IPS-NIHi7 (cell line): Measurements from ENCODE around the gene FCSK.
"Not testable (repeated sequence)": the region's sequence is repeated elsewhere in the genome, so short reads cannot be mapped to it uniquely, and the experiment has no call there.

Source experiments
- DNase-seq: peaks from one replicate; pipeline ENCODE4 v3.0.0; 2012; ENCODE audit warnings: mixed read lengths; ENCODE audit errors: extremely low spot score

Gene FCSK

DNA sequence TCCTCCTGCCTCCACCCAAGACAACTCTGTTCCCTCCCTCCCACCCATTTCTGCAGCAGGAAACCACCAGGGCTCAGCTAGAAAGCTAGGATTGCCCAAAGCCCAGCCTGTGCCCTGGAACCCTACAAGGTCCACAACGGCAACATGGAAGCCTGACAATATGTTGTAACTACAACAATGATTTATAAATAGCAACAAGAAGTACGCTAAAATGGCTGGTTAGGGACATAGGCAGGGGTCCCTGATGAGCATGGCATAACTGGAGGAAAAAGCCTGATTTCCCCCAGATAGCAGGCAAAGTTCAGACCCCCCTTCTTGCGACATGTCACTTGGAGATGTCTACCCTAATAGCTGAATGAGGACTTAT lies 22.1 kb upstream of the FCSK start:
- DNase-seq = no peak

DNA sequence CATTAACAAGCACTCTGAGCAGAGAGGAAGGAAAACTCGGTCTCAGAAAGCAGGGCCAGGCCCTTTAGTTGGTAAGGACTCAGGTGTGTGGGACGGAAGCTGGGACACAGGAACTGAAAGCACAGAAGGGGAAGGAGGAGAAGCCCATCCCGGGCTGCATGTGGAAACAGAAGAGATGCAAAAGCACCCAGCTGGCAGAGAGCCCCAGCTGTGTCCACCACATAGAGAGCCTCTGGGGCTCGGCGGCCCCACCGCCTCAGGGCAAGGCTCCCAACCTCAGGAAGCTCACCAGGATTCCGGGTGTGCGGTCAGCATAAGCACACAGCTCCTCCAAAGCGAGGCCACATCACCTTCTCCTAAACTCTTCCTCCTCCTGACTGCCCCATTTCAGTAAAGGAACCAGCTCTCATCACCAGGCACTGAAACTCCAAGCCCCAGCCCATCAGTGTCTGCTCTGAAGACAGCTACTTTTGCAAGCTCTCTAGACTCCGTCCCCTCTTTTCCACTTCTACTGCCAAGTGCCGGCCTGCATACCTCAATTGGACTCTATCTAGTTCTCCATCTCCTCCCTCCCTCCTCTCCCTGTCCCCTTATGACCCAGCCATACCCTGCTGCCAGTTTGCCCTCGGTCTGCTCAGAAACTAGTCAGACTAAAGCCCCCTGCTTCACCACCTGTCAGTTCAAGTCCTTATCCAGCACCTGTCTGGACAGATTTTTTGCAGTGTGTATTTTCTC lies 21.5 kb upstream of the FCSK start:
- DNase-seq = no peak

DNA sequence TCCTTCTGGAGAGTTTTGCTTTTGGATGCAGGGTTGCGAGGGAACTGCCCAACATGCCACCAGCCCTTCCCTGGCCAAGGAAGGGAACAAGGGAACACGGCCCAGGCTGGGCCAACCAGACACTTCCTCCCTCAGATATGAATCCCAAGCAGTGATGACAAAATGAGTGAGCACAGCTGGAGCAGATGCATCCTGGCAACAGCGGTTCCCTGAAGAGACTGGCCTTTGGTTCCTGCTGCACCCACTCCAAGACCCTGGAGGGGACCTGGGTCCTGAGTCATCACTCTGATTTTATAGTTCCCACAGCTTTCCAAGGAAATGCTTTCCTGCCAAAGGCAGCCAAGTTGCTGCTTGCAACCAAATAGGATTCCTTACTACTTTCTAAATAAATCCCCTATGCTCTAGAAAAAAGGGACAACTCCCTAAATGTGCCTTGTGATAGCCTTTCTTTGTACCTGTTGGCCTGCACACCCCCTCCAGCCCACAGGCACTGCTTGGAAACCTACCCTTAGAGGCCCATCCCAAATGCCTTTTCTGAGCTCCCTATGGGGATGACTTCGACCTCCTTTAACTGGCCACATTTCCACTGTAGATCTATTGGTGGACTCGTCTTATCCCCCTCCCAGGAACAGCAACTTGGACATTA lies 20.8 kb upstream of the FCSK start:
- no peak for DNase-seq

DNA sequence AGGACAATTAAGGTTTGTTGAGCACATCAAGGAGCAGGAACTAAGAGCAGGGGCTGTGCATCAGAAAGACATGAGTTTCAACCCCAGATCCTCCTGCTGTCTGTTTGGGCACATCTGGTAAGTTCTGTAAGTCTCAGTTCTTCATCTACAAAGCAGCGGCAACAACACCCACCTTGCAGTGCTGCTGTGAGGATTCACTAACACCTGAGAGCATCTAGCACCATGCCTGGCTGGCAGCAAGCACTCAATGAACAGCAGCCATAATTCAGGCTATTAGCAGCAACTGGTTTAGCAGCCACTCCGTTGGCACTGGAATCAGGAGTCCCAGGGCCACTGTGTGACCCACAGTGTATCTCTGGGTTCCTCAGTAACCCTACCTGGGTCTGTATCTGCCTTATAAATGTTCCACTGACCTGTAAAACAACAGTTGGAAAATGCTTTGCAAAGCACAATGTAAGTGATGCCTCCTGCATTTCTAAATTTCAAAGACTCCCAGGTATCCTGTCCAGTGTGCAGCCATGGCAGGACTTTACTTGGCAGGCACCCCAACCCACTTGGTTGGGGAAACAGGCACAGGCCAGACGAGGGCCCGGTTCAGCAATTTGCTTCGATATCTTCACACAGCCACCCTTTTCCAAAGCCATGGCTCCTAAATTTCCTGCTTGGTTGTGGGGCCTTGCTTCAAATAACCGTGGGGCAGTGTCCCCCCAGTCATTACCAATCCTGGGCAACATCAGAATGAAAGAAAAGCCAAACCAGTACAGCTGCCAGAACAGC lies 19.7 kb upstream of the FCSK start:
- DNase-seq = no peak

DNA sequence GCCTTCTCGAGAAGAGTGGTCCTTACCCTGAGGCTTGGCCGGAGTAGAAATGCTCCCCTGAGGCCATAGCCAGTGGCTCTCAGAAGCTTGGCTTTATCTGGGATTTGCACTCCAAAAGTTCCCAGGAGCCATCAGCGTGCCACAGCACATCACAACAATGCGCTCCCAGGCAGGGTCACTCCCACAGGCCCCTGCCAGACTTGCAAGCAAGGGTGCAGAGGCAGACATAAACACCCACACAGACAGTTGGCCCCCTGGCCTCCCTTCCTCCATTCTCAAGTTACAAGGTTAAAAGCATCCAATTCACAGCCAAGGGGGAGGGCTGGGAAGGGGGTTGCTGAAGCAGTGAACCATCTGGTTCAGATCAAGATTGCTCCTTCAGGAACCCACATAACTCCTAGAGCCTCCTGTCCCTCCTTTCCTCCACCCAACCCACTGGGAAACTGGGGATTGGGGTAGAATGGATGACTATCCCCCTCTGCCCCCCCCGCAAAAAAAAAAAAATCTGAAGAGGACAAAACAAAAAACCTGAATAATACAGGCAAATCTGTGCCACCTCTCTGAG lies 17.3 kb upstream of the FCSK start:
- DNase-seq = peak; percentile 74

DNA sequence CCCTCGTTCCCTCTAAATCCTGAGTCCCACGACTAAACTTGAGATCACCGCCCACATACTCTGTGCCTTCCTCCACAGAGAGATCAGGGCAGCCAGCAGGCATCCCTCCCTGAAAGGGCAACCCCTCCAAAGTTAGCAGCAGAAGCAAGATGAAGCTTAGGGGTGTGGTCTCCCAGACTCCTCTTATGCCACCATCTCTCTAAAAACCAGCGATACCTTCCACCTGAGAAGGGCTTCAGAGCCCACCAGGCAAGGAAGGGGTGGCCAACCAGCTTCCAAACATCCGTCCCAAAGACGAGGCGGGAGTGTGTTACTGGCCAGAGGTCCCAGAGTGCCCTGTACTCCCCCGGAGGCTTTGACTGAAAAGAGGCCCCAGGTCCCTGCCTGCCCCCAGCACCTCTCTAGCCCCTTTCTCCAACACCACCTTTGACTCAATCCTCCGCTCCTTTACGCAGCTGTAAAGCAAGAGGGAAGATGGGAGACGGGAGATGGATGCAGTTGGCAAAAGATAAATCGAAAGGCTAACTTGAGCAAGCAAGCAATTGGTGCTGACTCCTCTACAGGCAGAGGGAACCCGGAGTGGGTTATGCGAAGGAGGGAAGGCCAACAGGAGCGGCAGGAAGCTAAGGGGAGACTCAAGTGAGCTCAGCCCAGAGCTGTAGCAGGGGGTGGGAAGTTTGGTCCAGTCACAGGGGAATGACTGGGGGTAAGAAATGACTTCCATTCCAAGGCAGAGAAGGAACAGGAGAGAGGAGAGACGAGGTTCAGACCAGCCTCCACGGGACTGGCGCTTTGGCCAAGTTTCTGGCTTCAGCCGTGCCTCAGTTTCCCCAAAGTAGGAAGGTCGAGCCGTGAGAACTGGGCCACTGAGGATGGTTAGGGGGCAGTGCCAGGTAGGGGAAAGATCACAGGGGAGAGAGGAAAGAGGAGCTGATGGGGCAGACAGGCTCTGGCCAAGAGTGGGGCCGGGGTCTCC lies 16.5 kb upstream of the FCSK start:
- DNase-seq = no peak

DNA sequence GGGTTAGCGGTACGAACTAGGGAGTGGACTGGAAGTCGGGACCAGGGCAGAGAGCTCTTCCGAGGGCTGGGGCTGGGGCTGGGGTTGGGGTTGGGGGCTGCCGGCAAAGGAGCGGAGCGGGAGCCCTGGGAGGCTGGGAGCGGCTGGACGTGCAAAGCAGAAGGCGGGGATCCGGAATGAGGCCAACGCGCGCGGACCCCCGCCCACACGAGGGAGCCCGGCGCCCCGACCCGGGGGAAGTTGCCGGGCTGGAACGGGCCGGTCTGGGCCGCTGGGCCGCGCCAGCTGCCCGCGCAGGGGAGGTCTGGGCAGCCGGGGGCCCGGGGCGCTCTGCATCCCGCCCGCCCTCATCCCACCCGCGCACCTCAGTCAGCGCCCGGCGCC lies 15.8 kb upstream of the FCSK start:
- no peak for DNase-seq

DNA sequence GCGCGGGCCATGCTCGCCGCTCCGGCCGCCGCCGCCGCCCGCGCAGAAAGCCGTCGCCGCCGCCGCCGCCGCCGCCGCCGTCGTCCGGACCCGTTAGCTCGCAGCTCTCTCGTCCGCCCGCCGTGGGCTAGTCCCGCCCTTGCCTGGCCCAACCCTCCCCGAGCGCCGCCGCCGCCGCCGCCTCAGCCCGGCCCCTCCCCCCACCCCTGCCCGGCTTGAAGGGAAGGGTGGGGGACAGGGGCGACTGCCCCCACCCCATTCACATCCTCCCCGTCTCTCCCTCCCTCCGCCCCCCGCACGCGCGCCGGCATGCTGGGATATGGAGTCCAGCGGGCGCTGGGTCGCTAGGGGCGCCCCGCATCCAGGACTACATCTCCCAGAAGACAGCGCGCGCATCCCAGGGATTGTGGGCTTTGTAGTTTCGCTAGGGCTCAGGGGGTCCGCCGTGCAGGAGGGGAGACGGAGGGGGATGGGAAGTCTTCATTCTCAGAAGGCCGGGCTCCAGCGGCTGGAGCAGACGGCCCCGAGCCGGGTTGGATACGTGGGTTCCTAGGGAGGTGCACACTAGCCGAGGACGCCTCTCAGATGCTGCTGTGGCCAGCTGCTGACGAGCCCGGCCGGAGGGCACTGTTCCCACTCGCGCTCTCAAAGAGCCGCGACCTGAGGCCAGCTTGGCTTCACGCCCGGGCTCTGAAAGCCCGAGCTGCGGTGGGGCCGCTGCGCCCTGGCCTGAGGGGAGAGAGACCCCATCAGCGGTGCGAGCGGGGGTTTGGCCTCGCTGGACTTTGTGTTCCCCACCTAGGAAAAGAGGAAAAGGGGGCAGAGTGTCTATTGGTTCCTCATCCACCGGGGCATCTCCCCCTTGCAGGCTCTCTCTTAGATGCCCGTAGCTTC lies 15.2 kb upstream of the FCSK start, which contains the start of gene ST3GAL2:
TSS of gene ST3GAL2 (minus strand) at position 132 of the 894 bp plus-strand sequence. CDS start 40,570 bp downstream, outside the sequence.
- peak; percentile 95 for DNase-seq

DNA sequence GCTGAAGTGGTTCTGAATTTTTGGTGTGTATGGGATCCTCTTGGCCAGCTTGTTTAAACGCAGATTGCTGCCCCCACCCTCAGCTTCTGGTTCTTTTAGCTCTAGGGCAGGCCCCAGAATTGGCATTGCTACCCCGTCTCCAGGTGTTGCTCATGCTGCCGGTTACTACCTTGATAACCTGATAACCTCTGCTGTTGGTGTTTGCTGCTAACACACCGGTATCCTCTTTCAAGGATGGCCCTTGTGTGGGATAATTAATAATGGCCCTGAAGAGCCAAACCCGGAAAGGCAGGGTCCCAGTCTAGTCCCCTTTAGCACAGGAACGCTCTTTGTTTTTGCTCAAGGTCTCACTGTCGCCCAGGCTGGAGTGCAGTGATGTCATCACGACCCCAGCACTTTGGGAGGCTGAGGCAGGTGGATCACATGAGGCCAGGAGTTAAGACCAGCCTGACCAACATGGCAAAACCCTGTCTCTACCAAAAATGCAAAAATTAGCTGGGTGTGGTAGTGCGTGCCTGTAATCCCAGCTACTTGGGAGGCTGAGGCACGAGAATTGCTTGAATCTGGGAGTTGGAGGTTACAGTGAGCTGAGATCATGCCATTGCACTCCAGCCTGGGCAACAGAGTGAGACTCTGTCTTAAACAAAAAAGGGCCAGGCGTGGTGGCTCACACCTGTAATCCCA lies 14.2 kb upstream of the FCSK start:
- DNase-seq = no peak

DNA sequence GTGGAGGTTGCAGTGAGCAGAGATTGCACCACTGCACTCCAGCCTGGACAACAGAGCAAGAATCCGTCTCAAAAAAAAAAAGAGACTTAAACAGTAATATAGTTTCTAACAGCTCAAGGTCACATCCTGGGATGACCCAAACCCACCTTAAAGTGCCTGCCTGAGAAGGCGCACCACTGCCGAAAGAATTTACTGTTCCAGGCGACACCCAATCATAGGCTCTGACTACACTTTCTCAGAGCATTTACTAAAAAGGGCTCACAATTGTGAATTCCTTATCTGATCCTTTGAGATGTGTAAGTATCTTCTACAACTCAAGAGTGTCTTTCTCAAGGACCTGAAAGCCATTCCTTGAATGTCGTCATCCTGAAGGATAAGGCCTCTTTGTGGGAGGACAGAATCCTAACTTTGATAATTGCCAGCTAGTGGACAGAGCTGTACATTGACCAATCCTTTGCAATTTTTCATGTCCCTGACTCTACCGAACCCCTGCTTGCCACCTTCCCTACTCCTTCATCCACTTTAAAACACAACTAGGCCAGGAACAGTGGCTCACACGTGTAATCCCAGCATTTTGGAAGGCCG lies 12.9 kb upstream of the FCSK start:
- no peak for DNase-seq

DNA sequence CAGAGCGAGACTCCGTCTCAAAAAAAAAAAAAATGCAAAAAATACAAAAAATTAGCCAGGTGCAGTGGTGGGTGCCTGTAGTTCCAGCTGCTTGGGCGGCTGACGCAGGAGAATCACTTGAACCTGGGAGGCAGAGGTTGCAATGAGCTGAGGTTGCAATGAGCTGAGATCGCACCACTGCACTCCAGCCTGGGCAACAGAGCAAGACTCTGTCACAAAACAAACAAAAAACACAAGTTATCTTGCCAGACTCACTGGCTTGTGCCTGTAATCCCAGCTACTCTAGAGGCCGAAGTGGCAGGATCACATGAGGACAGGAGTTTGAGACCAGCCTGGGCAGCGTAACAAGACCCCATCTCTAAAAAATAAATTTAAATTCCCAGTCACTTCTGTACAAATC lies 12.1 kb upstream of the FCSK start:
- no peak for DNase-seq

DNA sequence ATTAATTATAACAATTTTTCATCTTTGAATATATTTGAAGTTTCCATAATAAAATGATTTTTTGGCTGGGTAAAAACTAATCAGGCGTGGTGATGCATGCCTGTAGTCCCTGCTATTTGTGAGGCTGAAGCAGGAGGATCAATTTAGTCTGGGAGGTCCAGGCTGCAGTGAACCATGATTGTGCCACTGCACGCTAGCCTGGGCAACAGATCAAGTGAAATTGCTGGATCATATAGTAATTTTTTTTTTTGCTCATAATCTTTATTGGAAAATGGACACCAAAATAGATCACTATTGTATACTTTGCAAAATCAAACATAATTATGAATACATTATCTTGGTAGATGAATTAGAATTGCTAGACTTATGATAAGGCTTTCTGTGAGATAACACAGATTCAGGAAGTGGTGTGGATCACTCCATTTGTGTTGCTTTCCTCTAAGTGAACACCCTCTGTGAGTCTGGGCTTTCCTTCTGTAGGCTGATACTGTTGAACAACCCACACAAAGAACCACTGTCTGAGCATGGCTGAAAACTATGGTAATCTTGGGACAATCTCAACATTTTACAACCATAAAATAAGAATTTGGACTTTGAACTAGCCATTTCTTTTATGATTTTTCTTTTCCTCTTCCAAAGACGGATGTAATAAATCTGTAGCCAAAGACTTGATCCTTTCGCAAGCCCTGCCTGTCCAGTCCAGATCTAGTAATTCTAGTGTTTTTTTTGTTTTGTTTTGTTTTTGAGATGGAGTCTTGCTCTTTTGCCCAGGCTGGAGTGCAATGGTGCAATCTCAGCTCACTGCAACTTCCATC lies 9.9 kb upstream of the FCSK start:
- DNase-seq = no peak

DNA sequence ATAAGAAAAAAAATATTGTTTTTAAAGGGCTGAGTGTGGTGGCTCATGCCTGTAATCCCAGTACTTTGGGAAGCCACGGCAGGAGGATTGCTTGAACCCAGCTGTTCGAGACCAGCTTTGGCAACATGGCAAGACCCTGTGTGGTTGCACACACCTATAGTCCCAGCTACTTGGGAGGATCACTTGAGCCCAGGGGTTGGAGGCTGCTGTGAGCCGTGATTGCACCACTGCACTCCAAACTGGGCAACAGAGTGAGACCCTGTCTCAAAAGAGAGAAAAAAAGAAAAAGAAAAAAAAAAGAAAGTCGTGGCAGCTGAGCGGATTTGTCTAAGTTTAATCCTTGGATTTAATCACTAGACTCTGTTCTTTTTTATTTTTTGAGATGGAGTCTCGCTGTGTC lies 6.3 kb upstream of the FCSK start:
- no peak for DNase-seq

DNA sequence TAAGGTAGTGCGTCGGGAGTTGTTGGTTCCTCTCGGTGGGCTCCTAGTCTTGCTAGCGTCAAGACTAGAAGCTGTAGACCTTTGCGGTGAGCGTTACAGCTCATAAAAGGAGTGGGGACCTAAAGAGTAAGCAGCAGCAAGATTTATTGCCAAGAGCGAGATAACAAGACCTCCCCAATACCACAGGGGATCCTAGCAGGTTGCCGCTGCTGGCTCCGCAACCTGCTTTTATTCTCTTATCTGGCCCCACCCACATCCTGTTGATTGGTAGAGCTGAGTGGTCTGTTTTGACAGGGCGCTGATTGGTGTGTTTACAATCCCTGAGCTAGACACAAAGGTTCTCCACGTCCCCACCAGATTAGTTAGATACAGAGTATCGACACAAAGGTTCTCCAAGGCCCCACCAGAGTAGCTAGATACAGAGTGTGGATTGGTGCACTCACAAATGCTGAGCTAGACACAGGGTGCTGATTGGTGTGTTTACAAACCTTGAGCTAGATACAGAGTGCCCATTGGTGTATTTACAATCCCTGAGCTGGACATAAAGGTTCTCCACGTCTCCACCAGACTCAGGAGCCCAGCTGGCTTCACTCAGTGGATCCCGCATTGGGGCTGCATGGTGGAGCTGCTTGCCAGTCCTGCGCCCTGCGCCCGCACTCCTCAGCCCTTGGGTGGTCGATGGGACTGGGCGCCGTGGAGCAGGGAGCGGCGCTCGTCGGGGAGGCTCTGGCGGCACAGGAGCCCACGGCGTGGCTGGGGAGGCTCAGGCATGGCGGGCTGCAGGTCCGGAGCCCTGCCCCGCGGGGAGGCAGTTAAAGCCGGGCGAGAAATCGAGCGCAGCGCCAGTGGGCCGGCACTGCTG lies 4.0 kb upstream of the FCSK start:
- not testable (repeated sequence) for DNase-seq

DNA sequence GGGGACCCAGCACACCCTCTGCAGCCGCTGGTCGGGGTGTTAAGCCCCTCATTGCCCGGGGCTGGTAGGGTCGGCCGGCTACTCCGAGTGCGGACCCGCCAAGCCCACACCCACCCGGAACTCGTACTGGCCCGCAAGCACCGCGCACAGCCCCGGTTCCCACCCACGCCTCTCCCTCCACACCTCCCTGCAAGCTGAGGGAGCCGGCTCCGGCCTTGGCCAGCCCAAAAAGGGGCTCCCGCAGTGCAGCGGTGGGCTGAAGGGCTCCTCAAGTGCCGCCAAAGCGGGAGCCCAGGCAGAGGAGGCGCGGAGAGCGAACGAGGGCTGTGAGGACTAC lies 3.4 kb upstream of the FCSK start:
- DNase-seq = not testable (repeated sequence)

DNA sequence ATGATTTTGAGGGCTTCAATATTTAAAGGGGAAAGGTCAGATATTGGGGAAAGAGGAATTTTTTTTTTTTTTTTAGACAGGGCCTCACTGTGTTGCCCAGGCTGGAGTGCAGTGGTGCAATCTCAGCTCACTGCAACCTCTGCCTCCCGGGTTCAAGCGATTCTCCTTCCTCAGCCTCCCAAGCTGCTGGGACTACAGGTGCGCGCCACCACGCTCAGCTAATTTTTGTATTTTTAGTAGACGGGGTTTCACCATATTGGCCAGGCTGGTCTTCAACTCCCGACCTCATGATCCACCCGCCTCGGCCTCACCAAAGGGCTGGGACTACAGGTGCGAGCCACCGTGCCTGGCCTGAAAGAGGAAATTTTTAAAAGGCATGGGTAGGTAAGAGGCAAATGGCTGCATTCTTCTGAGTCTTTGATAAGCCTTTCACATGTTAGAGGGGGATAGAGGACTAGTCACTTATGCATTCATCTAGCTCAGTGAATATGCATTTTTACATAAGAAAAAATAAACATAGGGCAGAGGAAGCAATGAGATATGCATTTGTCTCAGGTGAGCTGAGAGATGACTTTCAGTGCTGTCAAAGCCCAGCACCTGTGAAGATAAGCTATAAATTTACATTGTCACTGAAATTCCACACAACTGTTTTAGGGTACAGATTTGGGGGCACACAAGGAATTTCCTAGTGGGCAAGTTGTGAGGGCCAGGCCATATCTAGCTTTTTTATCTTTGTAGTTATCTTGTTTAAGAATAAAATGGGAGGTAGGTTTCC lies 1.1 kb upstream of the FCSK start:
- DNase-seq = peak; percentile 1

DNA sequence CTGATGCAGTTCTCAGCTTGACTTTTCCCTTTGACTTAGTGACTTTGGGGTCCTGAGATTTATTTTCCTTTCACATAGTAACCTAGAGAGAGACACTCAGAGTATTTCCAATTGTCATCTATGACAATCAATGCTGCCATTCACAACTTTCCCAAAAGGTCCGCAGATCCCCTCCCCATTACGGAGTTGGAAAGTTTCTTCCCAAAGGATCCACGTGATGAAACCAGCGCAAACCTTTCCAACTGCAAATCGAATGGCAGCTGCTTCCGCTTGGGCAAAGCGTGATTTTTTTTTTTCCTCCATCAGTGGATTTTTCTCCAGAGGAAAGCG lies 538 bp upstream of the FCSK start:
- peak; percentile 57 for DNase-seq
